H1 (cell line): ENCODE data around the gene C1orf115. TPM values are rescaled to one million over a fixed set of nuclear protein-coding genes. Genes with fewer than 3 reads are reported as not detected.

Experiments used
- CTCF ChIA-PET: fragments of 300-600 bp; sonication (Branson Sonifier 250); formaldehyde crosslinking; loops from one replicate; lab custom pipeline; 2021; ENCODE audit not compliant: partially characterized antibody; lab: Charles Lee
- POLR2A ChIA-PET: fragments of 300-600 bp; sonication (Branson Sonifier 250); formaldehyde crosslinking; loops from one replicate; lab custom pipeline; 2021; ENCODE audit warnings: inconsistent platforms; ENCODE audit not compliant: partially characterized antibody; lab: Charles Lee
- DNase-seq, 2 experiments: peaks; one replicate each; pipeline versions ENCODE4 v3.0.0 to v3.0.0-alpha.2; 2010 to 2022; ENCODE audit warnings: low spot score in 2 of 2, low read depth in 1 of 2, mixed read lengths in 1 of 2
- FAIRE-seq: peaks from 2 replicates; lab custom pipeline; 2011; peaks lifted over from hg19 to GRCh38; lab: Jason Lieb, UNC
- H2AFZ ChIP-seq: 2 replicates; pipeline ENCODE4 v1.8.1; 2012; ENCODE audit warnings: low read length, inconsistent platforms
- H2AK5ac ChIP-seq: 2 replicates; pipeline ENCODE4 v1.6.1; 2013; ENCODE audit warnings: low read depth, low read length
- H2BK120ac ChIP-seq: replicated peaks from 2 replicates; pipeline ENCODE3; 2013; ENCODE audit warnings: low read depth, low read length, inconsistent platforms
- H2BK12ac ChIP-seq: 2 replicates; pipeline ENCODE4 v1.6.1; 2013; ENCODE audit warnings: low read depth, low read length
- H2BK15ac ChIP-seq: 2 replicates; pipeline ENCODE4 v1.6.1; 2013; ENCODE audit warnings: low read length
- H2BK20ac ChIP-seq: 2 replicates; pipeline ENCODE4 v1.6.1; 2013; ENCODE audit warnings: low read length
- H2BK5ac ChIP-seq: 2 replicates; pipeline ENCODE4 v1.6.1; 2013; ENCODE audit warnings: low read depth, low read length
- H3K14ac ChIP-seq: 2 replicates; pipeline ENCODE4 v1.6.1; 2013; ENCODE audit warnings: inconsistent platforms; ENCODE audit not compliant: insufficient read length
- H3K18ac ChIP-seq: 2 replicates; pipeline ENCODE4 v1.6.1; 2013; ENCODE audit warnings: low read length; ENCODE audit errors: extremely low read depth
- H3K23ac ChIP-seq: 2 replicates; pipeline ENCODE4 v1.6.1; 2013; ENCODE audit warnings: inconsistent platforms; ENCODE audit not compliant: insufficient read length
- H3K23me2 ChIP-seq: 2 replicates; pipeline ENCODE4 v1.6.1; 2013; ENCODE audit warnings: low read depth, low read length
- H3K27ac ChIP-seq: 2 replicates; pipeline ENCODE4 v1.6.1; 2011; ENCODE audit warnings: low read depth, low read length, inconsistent platforms
- H3K27me3 ChIP-seq, 4 experiments: replicated peaks in 1 of 4; 1 replicate in 1 of 4; 2 replicates in 3 of 4; pipeline versions ENCODE4 v1.6.1 to v1.8.1; 2011 to 2013; ENCODE audit warnings: low read length in 3 of 4, mild to moderate bottlenecking in 3 of 4, inconsistent platforms in 2 of 4, mixed read lengths in 2 of 4, moderate library complexity in 1 of 4; ENCODE audit not compliant: control insufficient read depth in 3 of 4, insufficient read depth in 3 of 4; ENCODE audit errors: extremely low read depth in 1 of 4
- H3K36me3 ChIP-seq, 4 experiments: 2 replicates each; pipeline versions ENCODE4 v1.6.1 to v1.8.1; 2011 to 2013; ENCODE audit warnings: mild to moderate bottlenecking in 4 of 4, low read length in 3 of 4, moderate library complexity in 2 of 4, control low read depth in 1 of 4, inconsistent platforms in 1 of 4; ENCODE audit not compliant: insufficient read depth in 4 of 4, control insufficient read depth in 2 of 4
- H3K4ac ChIP-seq: replicated peaks from 2 replicates; pipeline ENCODE3; 2013; ENCODE audit warnings: low read length, low read depth, mixed read lengths, inconsistent platforms; ENCODE audit not compliant: insufficient read length
- H3K4me1 ChIP-seq, 4 experiments: replicated peaks in 1 of 4; 1 replicate in 1 of 4; 2 replicates in 3 of 4; pipeline versions ENCODE4 v1.6.1 to v1.8.1; 2011 to 2013; ENCODE audit warnings: low read length in 3 of 4, inconsistent platforms in 2 of 4, mixed read lengths in 1 of 4; ENCODE audit not compliant: insufficient read depth in 4 of 4, control insufficient read depth in 3 of 4
- H3K4me2 ChIP-seq, 2 experiments: 2 replicates each; pipeline versions ENCODE4 v1.6.1 to v1.8.1; 2011 to 2013; ENCODE audit warnings: low read depth in 2 of 2, low read length in 2 of 2, control low read depth in 1 of 2, inconsistent platforms in 1 of 2, mild to moderate bottlenecking in 1 of 2; ENCODE audit not compliant: insufficient read depth in 1 of 2
- H3K4me3 ChIP-seq, 4 experiments: fragments of 200-600, 300-600 bp in 1 of 4; sonication (generic), shearing (Covaris generic), sonication (Bioruptor Twin) in 1 of 4; 2 replicates each; pipeline versions ENCODE4 v1.5.1 to v1.8.1; 2011 to 2016; ENCODE audit warnings: low read length in 4 of 4, low read depth in 3 of 4, control low read depth in 2 of 4, inconsistent platforms in 2 of 4, mild to moderate bottlenecking in 2 of 4, mixed read lengths in 1 of 4, moderate library complexity in 1 of 4; ENCODE audit not compliant: insufficient read depth in 2 of 4; ENCODE audit errors: extremely low read depth in 1 of 4
- H3K56ac ChIP-seq: replicated peaks from 2 replicates; pipeline ENCODE3; 2013; ENCODE audit warnings: low read depth, mild to moderate bottlenecking, mixed read lengths, low read length, inconsistent platforms; ENCODE audit not compliant: insufficient read length
- H3K79me1 ChIP-seq: 2 replicates; pipeline ENCODE4 v1.6.1; 2013; ENCODE audit warnings: low read depth, low read length, control low read depth
- H3K79me2 ChIP-seq, 2 experiments: 2 replicates each; pipeline versions ENCODE4 v1.6.1 to v1.8.1; 2012 to 2013; ENCODE audit warnings: low read length in 2 of 2, mild to moderate bottlenecking in 2 of 2, inconsistent platforms in 1 of 2; ENCODE audit not compliant: insufficient read depth in 2 of 2, control insufficient read depth in 1 of 2
- H3K9ac ChIP-seq, 4 experiments: replicated peaks in 1 of 4; 1 replicate in 1 of 4; 2 replicates in 3 of 4; pipeline versions ENCODE4 v1.6.1 to v1.8.1; 2011 to 2013; ENCODE audit warnings: low read depth in 3 of 4, low read length in 3 of 4, control low read depth in 2 of 4, mild to moderate bottlenecking in 2 of 4, moderate library complexity in 2 of 4, inconsistent platforms in 1 of 4; ENCODE audit errors: extremely low read depth in 1 of 4
- H3K9me3 ChIP-seq, 2 experiments: 2 replicates each; pipeline versions ENCODE4 v1.6.1 to v1.8.1; 2012 to 2013; ENCODE audit warnings: mild to moderate bottlenecking in 2 of 2, moderate library complexity in 2 of 2, control low read depth in 1 of 2, inconsistent platforms in 1 of 2, low read depth in 1 of 2, low read length in 1 of 2, mixed read lengths in 1 of 2; ENCODE audit not compliant: insufficient read depth in 2 of 2
- H4K20me1 ChIP-seq, 2 experiments: replicated peaks in 1 of 2; 2 replicates each; pipeline versions ENCODE3 to v1.8.1; 2011 to 2013; ENCODE audit warnings: inconsistent platforms in 2 of 2, low read length in 2 of 2, mild to moderate bottlenecking in 1 of 2; ENCODE audit not compliant: insufficient read depth in 2 of 2, control insufficient read depth in 1 of 2
- H4K5ac ChIP-seq: 2 replicates; pipeline ENCODE4 v1.6.1; 2013; ENCODE audit warnings: low read length, low read depth, mixed read lengths, inconsistent platforms; ENCODE audit not compliant: insufficient read length
- H4K8ac ChIP-seq: 2 replicates; pipeline ENCODE4 v1.8.0; 2013; ENCODE audit warnings: mild to moderate bottlenecking, moderate library complexity, low read length, inconsistent platforms; ENCODE audit not compliant: insufficient read depth; ENCODE audit errors: extremely low read depth
- H4K91ac ChIP-seq: replicated peaks from 2 replicates; pipeline ENCODE3; 2013; ENCODE audit warnings: low read length, mixed read lengths, inconsistent platforms; ENCODE audit not compliant: insufficient read length
- ATF2 ChIP-seq: IDR thresholded peaks from 2 replicates; pipeline ENCODE4 v1.6.1; 2012; ENCODE audit warnings: low read length, inconsistent platforms
- CEBPB ChIP-seq: IDR thresholded peaks from 2 replicates; pipeline ENCODE4 v1.6.1; 2012; ENCODE audit warnings: low read depth, low read length
- EGR1 ChIP-seq: IDR thresholded peaks from 2 replicates; pipeline ENCODE4 v1.6.1; 2011; ENCODE audit warnings: low read depth, low read length, borderline replicate concordance
- EZH2 ChIP-seq: fragments of 200-600 bp; sonication (generic); IDR thresholded peaks from 2 replicates; pipeline ENCODE4 v1.7.1; 2012; ENCODE audit warnings: low read depth, mild to moderate bottlenecking, moderate library complexity, low read length, inconsistent platforms; ENCODE audit not compliant: severe bottlenecking
- HDAC6 ChIP-seq: IDR thresholded peaks from one replicate; pipeline ENCODE4 v1.7.1; 2012; ENCODE audit warnings: low read depth, mild to moderate bottlenecking, inconsistent platforms, low read length, moderate library complexity
- KDM5A ChIP-seq: fragments of 200-600 bp; IDR thresholded peaks from 2 replicates; pipeline ENCODE4 v1.7.1; 2012; ENCODE audit warnings: mild to moderate bottlenecking, low read length, inconsistent platforms, mixed read lengths
- PHF8 ChIP-seq: fragments of 200-600 bp; sonication (generic); conservative IDR thresholded peaks from 2 replicates; pipeline ENCODE4 v1.7.1; 2012; ENCODE audit warnings: low read depth, mild to moderate bottlenecking, inconsistent platforms, low read length, moderate library complexity
- RAD21 ChIP-seq, 2 experiments: IDR thresholded peaks in 1 of 2; conservative IDR thresholded peaks in 1 of 2; 2 replicates each; pipeline ENCODE4 v1.6.1; 2011; ENCODE audit warnings: low read depth in 2 of 2, low read length in 2 of 2, improper control_type of control experiment in 1 of 2, inconsistent platforms in 1 of 2, mild to moderate bottlenecking in 1 of 2, moderate library complexity in 1 of 2
- RNF2 ChIP-seq: fragments of 200-900, 300-1000 bp; sonication (generic); IDR thresholded peaks from 2 replicates; pipeline ENCODE4 v1.7.1; 2016; ENCODE audit warnings: borderline replicate concordance, low read depth, mild to moderate bottlenecking, antibody characterized with exemption, low read length; ENCODE audit not compliant: poor library complexity, severe bottlenecking; ENCODE audit errors: missing control alignments
- WGBS, 2 experiments: shearing (Covaris generic) in 1 of 2; methylation state at CpG; one replicate each; pipeline versions ENCODE4 v1.1.6 to v1.1.7; 2013 to 2015; ENCODE audit warnings: low lambda C conversion rate in 2 of 2, mixed read lengths in 2 of 2, inconsistent platforms in 1 of 2, low coverage in 1 of 2, missing lambda C conversion rate in 1 of 2; ENCODE audit not compliant: insufficient replicate concordance in 2 of 2, insufficient coverage in 1 of 2, insufficient read length in 1 of 2; ENCODE audit errors: extremely low coverage in 1 of 2, missing lambda C conversion rate in 1 of 2; 5-methylcytosine and 5-hydroxymethylcytosine counted together
- polyA plus RNA-seq, 7 experiments: library from polyadenylated mRNA; depleted of rRNA in 3 of 7; stranded (reverse) in 5 of 7; unstranded in 2 of 7; fragments of >200 nt in 5 of 7; fragments of 200-250 nt in 2 of 7; gene quantifications; 1 replicate in 5 of 7; 2 replicates in 1 of 7; 4 replicates in 1 of 7; pipeline versions ENCODE4 v1.2.1 to v1.2.3, GENCODE V29; 2011 to 2013; ENCODE audit warnings: missing spikeins in 2 of 7, mixed read lengths in 2 of 7
- total RNA-seq: library from RNA; stranded (reverse); fragmentation: NEBNext Ultra II Directional; extraction: Animal tissue kit (Norgen Biotek cat#: 25700); gene quantifications from 2 replicates; pipeline ENCODE4 v1.2.1, GENCODE V29; 2021

Gene C1orf115
- total and polyA plus RNA-seq, 2 of the 8 experiments (the other 6 are each of a cell fraction or from before 2014, with no cell fraction given): 3.5 to 5.6 TPM

- no peak overlapping the region for H3K18ac ChIP-seq
- no peak overlapping the region for H3K4ac ChIP-seq
- H4K8ac ChIP-seq: no peak overlapping the region
- H3K36me3 ChIP-seq: no peaks in the 10 kb centered on the region
- H3K9ac ChIP-seq: no peak overlapping the region
- no peaks in the 10 kb centered on the region for H3K23me2 ChIP-seq
- no peak overlapping the region for H3K4me3 ChIP-seq
- H3K79me2 ChIP-seq: no peaks in the 10 kb centered on the region
- H4K5ac ChIP-seq: no peak overlapping the region
- FAIRE-seq (no peak), DNase-seq (no peak)
- TF ChIP-seq KDM5A (no peak), EZH2 (no peak), RNF2 (no peak), HDAC6 (no peak), EGR1 (no peak), RAD21 (IDR thresholded peaks at IDR 0.05 in 1 of 2, conservative IDR thresholded peaks at IDR 0.05 in 1 of 2; ENCODE audit: low read depth in 2 of 2, low read length in 2 of 2) (no peak), CEBPB (no peak), PHF8 (no peak), ATF2 (no peak)
- TF ChIP-seq, all 59 proteins: peak for 0
- Histone ChIP-seq H3K79me1 (no peaks in the 10 kb centered on the region), H3K23ac (no peak overlapping the region), H3K14ac (no peak overlapping the region), H3K4me1 (no peaks in the 10 kb centered on the region), H2BK120ac (no peak overlapping the region), H2AFZ (no peak overlapping the region), H2BK12ac (no peak overlapping the region), H3K56ac (no peak overlapping the region), H3K27ac (no peak overlapping the region), H2BK5ac (no peak overlapping the region), H3K4me2 (no peak overlapping the region), H4K20me1 (no peaks in the 10 kb centered on the region), H4K91ac (no peak overlapping the region), H2BK20ac (no peak overlapping the region), H2AK5ac (no peak overlapping the region), H3K9me3 (no peaks in the 10 kb centered on the region), H2BK15ac (no peak overlapping the region), H3K27me3 (no peaks in the 10 kb centered on the region)
- WGBS, 2 experiments: 100% methylated on average over 1 of the region's 1 CpG; no CpG with 5 or more reads in 1 of the 2 experiments
- CTCF ChIA-PET: interaction anchor here (0.6 to 3.4 kb wide), 5 partner anchors 37 to 596 kb away, joined by 3 to 11 read pairs (median 3); no protein-coding TSS in a partner anchor
- POLR2A ChIA-PET: no interaction called here
Observed at GRCh38 chr1:220673921-220674320, 16.2 kb upstream of the C1orf115 start.
